Prostate gland (tissue), 2 donors: Measurements from ENCODE around the gene ASXL1. TPM values are rescaled to one million over a fixed set of nuclear protein-coding genes. Genes with fewer than 3 reads are reported as not detected.
"Not testable (repeated sequence)": the region's sequence is repeated elsewhere in the genome, so short reads cannot be mapped to it uniquely, and the experiment has no call there.

Experiments used
- DNase-seq: peaks from one replicate; pipeline ENCODE4 v3.0.0-alpha.2; 2019; ENCODE audit warnings: low spot score
- H3K27ac ChIP-seq, 2 donors: fragments of 200-600 bp; sonication (generic); 2 replicates each; pipeline ENCODE4 v1.5.1; 2017 to 2019
- H3K27me3 ChIP-seq: fragments of 200-600 bp; sonication (generic); replicated peaks from 2 replicates; pipeline ENCODE4 v1.5.1; 2019; ENCODE audit not compliant: insufficient read depth
- H3K36me3 ChIP-seq, 2 donors: fragments of 200-600 bp; sonication (generic); 1 replicate in 1 of 2; 2 replicates in 1 of 2; pipeline versions ENCODE4 v1.5.1 to v1.8.1; 2017 to 2019
- H3K4me1 ChIP-seq: fragments of 200-600 bp; sonication (generic); replicated peaks from 2 replicates; pipeline ENCODE4 v1.5.1; 2019
- H3K4me3 ChIP-seq, 2 donors: fragments of 200-600 bp; sonication (generic); 2 replicates each; pipeline ENCODE4 v1.5.1; 2017 to 2019
- H3K9me3 ChIP-seq: fragments of 200-600 bp; sonication (generic); 2 replicates; pipeline ENCODE4 v1.5.1; 2017
- CTCF ChIP-seq, 4 experiments: fragments of 200-600 bp in 2 of 4; fragments of 450-650 bp in 2 of 4; sonication (generic) in 2 of 4; IDR thresholded peaks; 1 replicate in 3 of 4; 2 replicates in 1 of 4; pipeline ENCODE4 v1.5.1; 2016 to 2019; ENCODE audit warnings: antibody characterized with exemption in 4 of 4, mild to moderate bottlenecking in 2 of 4, moderate library complexity in 2 of 4
- POLR2A ChIP-seq: fragments of 450-650 bp; IDR thresholded peaks from one replicate; pipeline ENCODE4 v1.6.1; 2016; ENCODE audit warnings: antibody characterized with exemption, mild to moderate bottlenecking
- POLR2AphosphoS5 ChIP-seq: sonication (generic); formaldehyde crosslinking; IDR thresholded peaks from one replicate; pipeline ENCODE4 v1.6.1; 2017; ENCODE audit warnings: antibody characterized with exemption
- WGBS: methylation state at CpG from one replicate; pipeline ENCODE4 v1.1.5; 2018; 5-methylcytosine and 5-hydroxymethylcytosine counted together
- intact Hi-C: fragments of 100-400 bp; cut with DNase I; formaldehyde crosslinking; loops from one replicate; pipeline ENCODE4 v1.14.2; 2022
- total RNA-seq, 2 donors: library from RNA; depleted of rRNA; stranded (reverse); fragments of >200 nt; gene quantifications; one replicate each; pipeline ENCODE4 v1.1.0, GENCODE V29; 2016

ASXL1 gene
- total RNA-seq, 2 donors from 2014 or later, result 30.4 to 106 TPM

GRCh38 chr20:32353848-32354496, 4.2 kb upstream of the ASXL1 start:
- Histone ChIP-seq H3K27ac (no peak overlapping the region), H3K4me3 (no peak overlapping the region), H3K36me3 (no peaks in the 10 kb centered on the region), H3K27me3 (no peaks in the 10 kb centered on the region), H3K4me1 (no peaks in the 10 kb centered on the region), H3K9me3 (no peaks in the 10 kb centered on the region)
- TF ChIP-seq CTCF (IDR thresholded peaks at IDR 0.05) (no peak), POLR2A (no peak), POLR2AphosphoS5 (no peak)
- no peak for DNase-seq
- 82% methylated on average over 6 of the region's 6 CpGs for WGBS
- intact Hi-C loops, result no loop called here

- no peak for DNase-seq
- H3K9me3 ChIP-seq, result no peaks in the 10 kb centered on the region
- TF ChIP-seq POLR2A, result no peak
- no peak for TF ChIP-seq POLR2AphosphoS5
- TF ChIP-seq CTCF (IDR thresholded peaks at IDR 0.05), result no peak
- H3K4me3 ChIP-seq, result no peak overlapping the region
- no peaks in the 10 kb centered on the region for H3K36me3 ChIP-seq
- intact Hi-C loops, result no loop called here
- no peaks in the 10 kb centered on the region for H3K27me3 ChIP-seq
- no peak overlapping the region for H3K27ac ChIP-seq
- H3K4me1 ChIP-seq, result no peaks in the 10 kb centered on the region
- 39% methylated on average over 2 of the region's 2 CpGs for WGBS
Measured at GRCh38 chr20:32354592-32355416, 3.3 kb upstream of the ASXL1 start.

GRCh38 chr20:32355417-32355841, 2.7 kb upstream of the ASXL1 start:
- intact Hi-C loops, result no loop called here
- TF ChIP-seq CTCF (IDR thresholded peaks at IDR 0.05), result no peak
- TF ChIP-seq POLR2A, result no peak
- no peak for TF ChIP-seq POLR2AphosphoS5
- no peak for DNase-seq
- Histone ChIP-seq H3K4me3 (no peak overlapping the region), H3K4me1 (no peaks in the 10 kb centered on the region), H3K36me3 (no peaks in the 10 kb centered on the region), H3K27ac (no peak overlapping the region), H3K9me3 (no peaks in the 10 kb centered on the region), H3K27me3 (no peaks in the 10 kb centered on the region)
- 76% methylated on average over 6 of the region's 6 CpGs for WGBS

DNA sequence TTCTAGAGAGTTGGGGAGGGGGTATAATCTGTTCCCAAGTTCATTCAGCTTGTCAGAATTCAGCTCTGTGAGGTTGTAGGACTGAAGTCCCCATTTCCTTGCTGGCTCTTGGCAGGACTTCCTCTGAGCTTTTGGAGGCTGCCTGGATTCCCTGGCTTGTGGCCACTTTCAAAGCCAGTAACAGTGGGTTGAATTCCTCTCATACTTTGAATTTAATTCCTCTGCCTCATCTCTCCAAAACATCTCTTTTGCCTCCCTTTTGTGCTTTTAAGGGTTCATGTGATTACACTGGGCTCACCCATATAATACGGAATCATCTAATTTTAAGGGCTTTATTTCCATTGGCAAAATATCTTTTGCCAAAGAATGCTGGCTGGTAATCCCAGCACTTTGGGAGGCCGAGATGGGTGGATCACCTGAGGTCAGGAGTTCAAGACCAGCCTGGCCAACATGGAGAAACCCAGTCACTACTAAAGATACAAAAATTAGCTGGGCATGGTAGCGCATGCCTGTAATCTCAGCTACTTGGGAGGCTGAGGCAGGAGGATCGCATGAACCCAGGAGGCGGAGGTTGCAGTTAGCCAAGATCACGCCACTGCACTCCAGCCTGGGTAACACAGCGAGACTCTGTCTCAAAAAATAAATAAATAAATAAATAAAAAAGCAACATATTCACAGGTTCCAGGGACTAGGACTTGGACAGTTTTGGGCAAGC, 2.1 kb upstream of the ASXL1 start:
- H3K9me3 ChIP-seq, H3K27me3 ChIP-seq, H3K4me3 ChIP-seq, intact Hi-C loops, H3K4me1 ChIP-seq, H3K27ac ChIP-seq, H3K36me3 ChIP-seq, DNase-seq: not testable (repeated sequence)
- WGBS, result 78% methylated on average over 7 of the region's 7 CpGs

DNA sequence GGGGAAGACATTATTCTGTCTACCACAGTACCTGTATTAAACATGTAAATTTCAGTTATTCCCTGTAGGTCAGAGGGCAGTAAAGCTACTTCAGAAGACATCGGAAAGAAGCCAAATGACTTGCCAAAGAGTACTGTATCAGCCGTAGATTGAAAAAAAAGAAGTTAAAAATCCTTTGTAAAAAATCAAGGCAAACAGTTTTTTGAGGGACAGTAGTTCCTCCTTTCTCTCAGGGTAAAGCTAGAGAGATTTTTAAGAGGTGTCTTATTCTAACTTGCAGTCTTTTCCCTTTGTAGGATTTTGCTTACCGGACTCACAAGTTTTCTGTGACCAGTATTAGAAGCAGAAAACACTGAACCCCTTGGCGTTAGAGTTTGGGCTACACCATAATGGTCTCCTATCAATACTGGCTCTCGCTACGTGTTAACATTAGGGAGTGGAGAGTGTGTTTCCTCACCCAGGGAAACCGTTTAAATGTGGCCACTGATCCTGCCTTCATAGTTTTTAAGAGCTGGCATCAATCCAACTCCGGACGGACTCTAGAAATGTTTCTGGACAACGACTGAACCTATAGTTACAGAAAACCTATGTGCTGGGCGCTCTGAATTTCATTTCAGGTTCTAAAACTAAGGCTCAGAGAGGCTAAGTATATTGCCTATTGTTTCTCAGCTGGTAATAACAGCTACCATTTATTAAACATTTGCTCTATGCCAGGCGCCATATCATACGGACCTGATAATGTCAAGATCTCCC, 1.3 kb upstream of the ASXL1 start:
- H3K27me3 ChIP-seq, result no peaks in the 10 kb centered on the region
- no peaks in the 10 kb centered on the region for H3K9me3 ChIP-seq
- intact Hi-C loops, result no loop called here
- no peaks in the 10 kb centered on the region for H3K4me1 ChIP-seq
- peak overlapping the region; percentile 97 for H3K27ac ChIP-seq
- TF ChIP-seq POLR2A (no peak), POLR2AphosphoS5 (no peak), CTCF (IDR thresholded peaks at IDR 0.05) (no peak)
- WGBS, result 24% methylated on average over 13 of the region's 13 CpGs
- H3K4me3 ChIP-seq, result peak overlapping the region in 1 of 2 donors; percentile 80
- DNase-seq, result peak; percentile 15
- no peaks in the 10 kb centered on the region for H3K36me3 ChIP-seq
